EL (cell line): ENCODE data around the gene OSCP1.

Experiments
- DNase-seq: peaks from one replicate; pipeline ENCODE4 v3.0.0-alpha.2; 2016

Gene OSCP1

GRCh38 chr1:36400825-36401601, 49.2 kb downstream of the OSCP1 start:
- no peak for DNase-seq

- no peak for DNase-seq
Measured at GRCh38 chr1:36400514-36400824, 49.8 kb downstream of the OSCP1 start.

- no peak for DNase-seq
Measured at GRCh38 chr1:36398370-36398977, 51.8 kb downstream of the OSCP1 start.

GRCh38 chr1:36397378-36398230, 52.6 kb downstream of the OSCP1 start, which contains the start of gene LSM10:
TSS of gene LSM10 (minus strand) at chr1:36397908. CDS start at chr1:36394129, 3,779 bp downstream.
- peak; percentile 95 for DNase-seq

GRCh38 chr1:36397083-36397377, 53.2 kb downstream of the OSCP1 start:
- DNase-seq = no peak

- DNase-seq = no peak
Measured at GRCh38 chr1:36396359-36396758, 53.9 kb downstream of the OSCP1 start.

GRCh38 chr1:36393686-36394085, 56.6 kb downstream of the OSCP1 start:
- no peak for DNase-seq

- no peak for DNase-seq
Measured at GRCh38 chr1:36392836-36393235, 57.4 kb downstream of the OSCP1 start.

- DNase-seq = no peak
Measured at GRCh38 chr1:36391271-36391670, 59.0 kb downstream of the OSCP1 start.

GRCh38 chr1:36390411-36390810, 59.8 kb downstream of the OSCP1 start:
- no peak for DNase-seq

- no peak for DNase-seq
Measured at GRCh38 chr1:36389999-36390398, 60.3 kb downstream of the OSCP1 start.

GRCh38 chr1:36389261-36389660, 61.0 kb downstream of the OSCP1 start:
- no peak for DNase-seq

GRCh38 chr1:36387141-36387949, 62.9 kb downstream of the OSCP1 start:
- peak; percentile 77 for DNase-seq

- DNase-seq = peak; percentile 100
Measured at GRCh38 chr1:36386265-36387140, 63.7 kb downstream of the OSCP1 start.

GRCh38 chr1:36385410-36386264, 64.6 kb downstream of the OSCP1 start, which contains the start of gene STK40:
TSS of gene STK40 (minus strand) at chr1:36385924. CDS start at chr1:36361332, 24,592 bp downstream.
- DNase-seq = peak; percentile 100

GRCh38 chr1:36384542-36385409, 65.5 kb downstream of the OSCP1 start:
- peak; percentile 35 for DNase-seq

- DNase-seq = no peak
Measured at GRCh38 chr1:36383240-36383639, 67.0 kb downstream of the OSCP1 start.

- DNase-seq = no peak
Measured at GRCh38 chr1:36382669-36383068, 67.6 kb downstream of the OSCP1 start.

GRCh38 chr1:36382231-36382630, 68.0 kb downstream of the OSCP1 start:
- no peak for DNase-seq

GRCh38 chr1:36381405-36381804, 68.8 kb downstream of the OSCP1 start:
- DNase-seq = no peak
